ENCODE results near the gene SKAP1. TPM values are rescaled to one million over a fixed set of nuclear protein-coding genes. Genes with fewer than 3 reads are reported as not detected.
"Not testable (repeated sequence)": the region's sequence is repeated elsewhere in the genome, so short reads cannot be mapped to it uniquely, and the experiment has no call there.

Gene SKAP1
- total RNA-seq, 1 donor from 2014 or later, result 1.0 TPM

GRCh38 chr17:48352630-48353029, 77.4 kb downstream of the SKAP1 start:
- no peaks in the 10 kb centered on the region for H3K4me1 ChIP-seq (ENCODE audit: control insufficient read depth in 3 of 3, insufficient read depth in 3 of 3, low read length in 3 of 3)

DNA sequence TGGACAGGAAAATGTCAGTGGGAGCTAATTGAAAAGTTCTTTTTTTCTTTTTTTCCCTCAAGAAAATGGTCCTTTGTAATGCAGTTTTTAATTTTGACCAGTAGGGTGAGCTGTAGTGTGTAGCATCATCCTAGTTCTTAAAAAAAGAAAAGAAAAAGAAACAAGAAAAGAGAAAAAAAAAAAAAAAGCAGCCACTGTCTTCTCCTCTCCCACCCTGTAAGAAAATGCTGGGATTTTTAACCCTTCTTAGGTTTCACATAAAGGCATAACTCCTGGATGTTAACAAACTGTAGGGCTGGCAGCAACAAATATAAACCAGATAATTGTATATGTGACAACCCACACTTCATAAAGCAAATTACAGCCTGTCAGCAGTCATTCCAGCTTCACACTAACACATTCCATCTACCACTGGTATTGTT, 78.1 kb downstream of the SKAP1 start:
- no peak overlapping the region for H3K27ac ChIP-seq (ENCODE audit: low read depth, low read length)
- no peaks in the 10 kb centered on the region for H3K36me3 ChIP-seq (ENCODE audit: control insufficient read depth in 3 of 3, insufficient read depth in 3 of 3, low read length in 3 of 3)
- peaks cover 0 to 3% (median 0%) of the 10 kb centered on the region in 3 donors for H3K9me3 ChIP-seq (ENCODE audit: control insufficient read depth in 3 of 3, low read length in 3 of 3)
- peaks cover 0 to 5% (median 0%) of the 10 kb centered on the region in 3 donors for H3K27me3 ChIP-seq (ENCODE audit: control insufficient read depth in 3 of 3, insufficient read depth in 3 of 3, low read length in 3 of 3)
- no peaks in the 10 kb centered on the region for H3K4me1 ChIP-seq (ENCODE audit: control insufficient read depth in 3 of 3, insufficient read depth in 3 of 3, low read length in 3 of 3)
- H3K9ac ChIP-seq (ENCODE audit: low read depth in 1 of 3, low read length in 3 of 3), result no peak overlapping the region
- H3K4me3 ChIP-seq (ENCODE audit: low read length in 3 of 3), result no peak overlapping the region

More at GRCh38 chr17:48352630-48353029, 77.4 kb downstream of the SKAP1 start:
- Histone ChIP-seq H3K9me3 (ENCODE audit: control insufficient read depth in 3 of 3, low read length in 3 of 3) (peaks cover 0 to 3% (median 0%) of the 10 kb centered on the region in 3 donors), H3K27me3 (ENCODE audit: control insufficient read depth in 3 of 3, insufficient read depth in 3 of 3, low read length in 3 of 3) (peaks cover 0 to 5% (median 0%) of the 10 kb centered on the region in 3 donors), H3K36me3 (ENCODE audit: control insufficient read depth in 3 of 3, insufficient read depth in 3 of 3, low read length in 3 of 3) (no peaks in the 10 kb centered on the region), H3K9ac (ENCODE audit: low read depth in 1 of 3, low read length in 3 of 3) (no peak overlapping the region), H3K4me3 (ENCODE audit: low read length in 3 of 3) (no peak overlapping the region), H3K27ac (ENCODE audit: low read depth, low read length) (no peak overlapping the region)

DNA sequence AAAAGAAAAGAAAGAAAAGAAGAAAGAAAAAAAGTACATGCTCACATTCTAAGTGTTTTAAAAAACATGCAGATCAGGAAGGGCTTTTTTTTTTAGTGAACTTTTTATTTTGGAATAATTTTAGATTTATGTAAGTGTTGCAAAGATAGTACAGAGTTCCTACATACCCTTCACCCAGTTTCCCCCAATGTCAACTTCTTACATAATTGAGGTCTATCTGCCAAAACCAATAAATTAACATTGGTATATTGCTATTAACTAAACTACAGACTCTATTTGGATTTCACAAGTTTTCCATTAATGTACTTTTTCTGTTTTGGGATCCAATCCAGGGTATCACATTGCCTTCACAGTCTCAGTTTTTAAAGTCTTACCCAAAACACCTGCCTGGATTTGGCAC, 81.7 kb downstream of the SKAP1 start:
- Histone ChIP-seq H3K27ac (ENCODE audit: low read depth, low read length) (no peak overlapping the region), H3K4me1 (ENCODE audit: control insufficient read depth in 3 of 3, insufficient read depth in 3 of 3, low read length in 3 of 3) (no peaks in the 10 kb centered on the region), H3K9me3 (ENCODE audit: control insufficient read depth in 3 of 3, low read length in 3 of 3) (peaks cover 0 to 3% (median 0%) of the 10 kb centered on the region in 3 donors), H3K36me3 (ENCODE audit: control insufficient read depth in 3 of 3, insufficient read depth in 3 of 3, low read length in 3 of 3) (no peaks in the 10 kb centered on the region), H3K4me3 (ENCODE audit: low read length in 3 of 3) (no peak overlapping the region), H3K9ac (ENCODE audit: low read depth in 1 of 3, low read length in 3 of 3) (no peak overlapping the region), H3K27me3 (ENCODE audit: control insufficient read depth in 3 of 3, insufficient read depth in 3 of 3, low read length in 3 of 3) (peaks cover 0 to 10% (median 0%) of the 10 kb centered on the region in 3 donors)

- peaks cover 0 to 3% (median 0%) of the 10 kb centered on the region in 3 donors for H3K9me3 ChIP-seq (ENCODE audit: control insufficient read depth in 3 of 3, low read length in 3 of 3)
- no peak overlapping the region for H3K4me3 ChIP-seq (ENCODE audit: low read length in 3 of 3)
- H3K27me3 ChIP-seq (ENCODE audit: control insufficient read depth in 3 of 3, insufficient read depth in 3 of 3, low read length in 3 of 3), result peaks cover 0 to 14% (median 0%) of the 10 kb centered on the region in 3 donors
- no peak overlapping the region for H3K27ac ChIP-seq (ENCODE audit: low read depth, low read length)
- no peaks in the 10 kb centered on the region for H3K36me3 ChIP-seq (ENCODE audit: control insufficient read depth in 3 of 3, insufficient read depth in 3 of 3, low read length in 3 of 3)
- no peaks in the 10 kb centered on the region for H3K4me1 ChIP-seq (ENCODE audit: control insufficient read depth in 3 of 3, insufficient read depth in 3 of 3, low read length in 3 of 3)
- H3K9ac ChIP-seq (ENCODE audit: low read depth in 1 of 3, low read length in 3 of 3), result no peak overlapping the region
Observed at GRCh38 chr17:48347177-48347576, 82.8 kb downstream of the SKAP1 start.

DNA sequence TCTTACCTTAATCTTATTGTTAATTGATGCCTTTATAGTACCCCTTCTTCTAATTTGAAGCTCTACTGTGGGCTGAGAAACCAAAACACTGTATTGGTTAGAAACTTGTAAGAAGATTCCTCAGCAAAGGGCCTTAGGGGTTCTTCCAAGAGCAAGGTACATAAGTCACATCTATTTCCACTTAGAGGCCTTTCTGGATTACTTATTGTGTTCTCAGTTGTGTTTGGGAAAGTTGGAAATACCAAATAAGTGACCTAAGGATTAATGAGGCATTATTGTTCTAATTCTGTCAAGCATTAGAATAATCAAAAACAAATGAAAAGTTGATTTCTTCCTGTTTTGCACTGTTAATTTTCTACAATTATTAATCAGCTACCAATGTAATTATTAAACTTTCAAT, 85.8 kb downstream of the SKAP1 start:
- Histone ChIP-seq H3K9ac (ENCODE audit: low read depth in 1 of 3, low read length in 3 of 3) (no peak overlapping the region), H3K9me3 (ENCODE audit: control insufficient read depth in 3 of 3, low read length in 3 of 3) (peaks cover 0 to 3% (median 0%) of the 10 kb centered on the region in 3 donors), H3K4me3 (ENCODE audit: low read length in 3 of 3) (no peak overlapping the region), H3K27me3 (ENCODE audit: control insufficient read depth in 3 of 3, insufficient read depth in 3 of 3, low read length in 3 of 3) (peaks cover 0 to 16% (median 0%) of the 10 kb centered on the region in 3 donors), H3K4me1 (ENCODE audit: control insufficient read depth in 3 of 3, insufficient read depth in 3 of 3, low read length in 3 of 3) (no peaks in the 10 kb centered on the region), H3K36me3 (ENCODE audit: control insufficient read depth in 3 of 3, insufficient read depth in 3 of 3, low read length in 3 of 3) (no peaks in the 10 kb centered on the region), H3K27ac (ENCODE audit: low read depth, low read length) (no peak overlapping the region)

GRCh38 chr17:48340916-48341315, 89.1 kb downstream of the SKAP1 start:
- Histone ChIP-seq H3K27ac (ENCODE audit: low read depth, low read length) (no peak overlapping the region), H3K4me1 (ENCODE audit: control insufficient read depth in 3 of 3, insufficient read depth in 3 of 3, low read length in 3 of 3) (no peaks in the 10 kb centered on the region), H3K27me3 (ENCODE audit: control insufficient read depth in 3 of 3, insufficient read depth in 3 of 3, low read length in 3 of 3) (peaks cover 0 to 21% (median 14%) of the 10 kb centered on the region in 3 donors), H3K4me3 (ENCODE audit: low read length in 3 of 3) (no peak overlapping the region), H3K36me3 (ENCODE audit: control insufficient read depth in 3 of 3, insufficient read depth in 3 of 3, low read length in 3 of 3) (no peaks in the 10 kb centered on the region), H3K9me3 (ENCODE audit: control insufficient read depth in 3 of 3, low read length in 3 of 3) (no peaks in the 10 kb centered on the region), H3K9ac (ENCODE audit: low read depth in 1 of 3, low read length in 3 of 3) (no peak overlapping the region)

- Histone ChIP-seq H3K9me3 (ENCODE audit: control insufficient read depth in 3 of 3, low read length in 3 of 3) (no peaks in the 10 kb centered on the region), H3K27ac (ENCODE audit: low read depth, low read length) (no peak overlapping the region), H3K4me1 (ENCODE audit: control insufficient read depth in 3 of 3, insufficient read depth in 3 of 3, low read length in 3 of 3) (no peaks in the 10 kb centered on the region), H3K36me3 (ENCODE audit: control insufficient read depth in 3 of 3, insufficient read depth in 3 of 3, low read length in 3 of 3) (no peaks in the 10 kb centered on the region), H3K9ac (ENCODE audit: low read depth in 1 of 3, low read length in 3 of 3) (no peak overlapping the region), H3K27me3 (ENCODE audit: control insufficient read depth in 3 of 3, insufficient read depth in 3 of 3, low read length in 3 of 3) (peaks cover 0 to 18% (median 16%) of the 10 kb centered on the region in 3 donors), H3K4me3 (ENCODE audit: low read length in 3 of 3) (no peak overlapping the region)
Observed at GRCh38 chr17:48338720-48339119, 91.3 kb downstream of the SKAP1 start.

DNA sequence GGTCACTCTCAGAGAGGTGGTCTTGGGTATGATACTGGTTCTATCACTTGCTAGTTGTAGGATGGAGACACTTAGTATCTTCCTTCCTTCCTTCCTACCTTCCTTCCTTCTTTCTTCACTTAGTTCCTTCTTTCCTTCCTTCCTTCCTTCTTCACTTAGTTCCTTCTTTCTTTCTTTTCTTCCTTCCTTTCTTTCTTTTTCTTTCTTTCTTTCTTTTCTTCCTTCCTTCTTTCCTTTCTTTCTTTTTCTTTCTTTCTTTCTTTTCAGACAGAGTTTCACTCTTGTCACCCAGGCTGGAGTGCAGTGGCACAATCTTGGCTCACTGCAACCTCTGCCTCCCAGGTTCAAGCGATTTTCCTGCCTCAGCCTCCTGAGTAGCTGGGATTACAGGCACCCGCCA, 92.1 kb downstream of the SKAP1 start:
- not testable (repeated sequence) for H3K9ac ChIP-seq (ENCODE audit: low read depth in 1 of 3, low read length in 3 of 3); H3K9me3 ChIP-seq (ENCODE audit: control insufficient read depth in 3 of 3, low read length in 3 of 3); H3K4me1 ChIP-seq (ENCODE audit: control insufficient read depth in 3 of 3, insufficient read depth in 3 of 3, low read length in 3 of 3); H3K4me3 ChIP-seq (ENCODE audit: low read length in 3 of 3); H3K36me3 ChIP-seq (ENCODE audit: control insufficient read depth in 3 of 3, insufficient read depth in 3 of 3, low read length in 3 of 3); H3K27ac ChIP-seq (ENCODE audit: low read depth, low read length)
- H3K27me3 ChIP-seq (ENCODE audit: control insufficient read depth in 3 of 3, insufficient read depth in 3 of 3, low read length in 3 of 3), result peaks cover 4 to 21% (median 18%) of the 10 kb centered on the region in 3 donors

GRCh38 chr17:48336986-48337385, 93.0 kb downstream of the SKAP1 start:
- H3K9me3 ChIP-seq (ENCODE audit: control insufficient read depth in 3 of 3, low read length in 3 of 3), result no peaks in the 10 kb centered on the region
- no peak overlapping the region for H3K9ac ChIP-seq (ENCODE audit: low read depth in 1 of 3, low read length in 3 of 3)
- H3K27me3 ChIP-seq (ENCODE audit: control insufficient read depth in 3 of 3, insufficient read depth in 3 of 3, low read length in 3 of 3), result peaks cover 4 to 18% (median 17%) of the 10 kb centered on the region in 3 donors
- no peak overlapping the region for H3K27ac ChIP-seq (ENCODE audit: low read depth, low read length)
- H3K36me3 ChIP-seq (ENCODE audit: control insufficient read depth in 3 of 3, insufficient read depth in 3 of 3, low read length in 3 of 3), result no peaks in the 10 kb centered on the region
- no peaks in the 10 kb centered on the region for H3K4me1 ChIP-seq (ENCODE audit: control insufficient read depth in 3 of 3, insufficient read depth in 3 of 3, low read length in 3 of 3)
- H3K4me3 ChIP-seq (ENCODE audit: low read length in 3 of 3), result no peak overlapping the region

GRCh38 chr17:48335858-48336500, 94.0 kb downstream of the SKAP1 start:
- no peaks in the 10 kb centered on the region for H3K9me3 ChIP-seq (ENCODE audit: control insufficient read depth in 3 of 3, low read length in 3 of 3)
- H3K4me3 ChIP-seq (ENCODE audit: low read length in 3 of 3), result no peak overlapping the region
- H3K9ac ChIP-seq (ENCODE audit: low read depth in 1 of 3, low read length in 3 of 3), result no peak overlapping the region
- H3K27ac ChIP-seq (ENCODE audit: low read depth, low read length), result no peak overlapping the region
- H3K36me3 ChIP-seq (ENCODE audit: control insufficient read depth in 3 of 3, insufficient read depth in 3 of 3, low read length in 3 of 3), result no peaks in the 10 kb centered on the region
- H3K4me1 ChIP-seq (ENCODE audit: control insufficient read depth in 3 of 3, insufficient read depth in 3 of 3, low read length in 3 of 3), result no peaks in the 10 kb centered on the region
- H3K27me3 ChIP-seq (ENCODE audit: control insufficient read depth in 3 of 3, insufficient read depth in 3 of 3, low read length in 3 of 3), result peaks cover 4 to 22% (median 18%) of the 10 kb centered on the region in 3 donors
